Endothelial cell (in vitro differentiated cells): Measurements from ENCODE around the gene MRPL38. TPM values are rescaled to one million over a fixed set of nuclear protein-coding genes. Genes with fewer than 3 reads are reported as not detected.

Source experiments
- DNase-seq: peaks from one replicate; pipeline ENCODE4 v3.0.0; 2021; ENCODE audit warnings: low spot score
- H3K27ac Mint-ChIP-seq: one replicate; pipeline ENCODE4 v1.8.0; 2021; ENCODE audit warnings: mixed read lengths, inconsistent platforms; ENCODE audit not compliant: unreplicated experiment
- H3K27me3 Mint-ChIP-seq: one replicate; pipeline ENCODE4 v1.8.0; 2021; ENCODE audit warnings: mild to moderate bottlenecking, moderate library complexity, mixed read lengths, inconsistent platforms; ENCODE audit not compliant: unreplicated experiment
- H3K36me3 Mint-ChIP-seq: one replicate; pipeline ENCODE4 v1.8.0; 2021; ENCODE audit warnings: mild to moderate bottlenecking, low read depth, mixed read lengths, inconsistent platforms; ENCODE audit not compliant: unreplicated experiment
- H3K4me1 Mint-ChIP-seq: one replicate; pipeline ENCODE4 v1.8.0; 2021; ENCODE audit warnings: mild to moderate bottlenecking, mixed read lengths, inconsistent platforms; ENCODE audit not compliant: unreplicated experiment
- H3K4me3 Mint-ChIP-seq: one replicate; pipeline ENCODE4 v1.8.0; 2021; ENCODE audit warnings: mild to moderate bottlenecking, mixed read lengths, inconsistent platforms; ENCODE audit not compliant: unreplicated experiment
- H3K9me3 Mint-ChIP-seq: one replicate; pipeline ENCODE4 v1.8.0; 2021; ENCODE audit warnings: mixed read lengths, inconsistent platforms; ENCODE audit not compliant: unreplicated experiment
- total RNA-seq: library from RNA; stranded (reverse); fragmentation: NEBNext Ultra II Directional; extraction: Animal tissue kit (Norgen Biotek cat#: 25700); gene quantifications from one replicate; pipeline ENCODE4 v1.2.1, GENCODE V29; 2021; ENCODE audit not compliant: unreplicated experiment
- TF ChIP-seq, protein P1 (sequence below): fragments of 200-600 bp; sonication (generic); IDR thresholded peaks from one replicate; pipeline ENCODE4 v1.5.0; 2021; ENCODE audit warnings: antibody characterized with exemption; ENCODE audit not compliant: unreplicated experiment

Gene MRPL38
- total RNA-seq, 1 donor from 2014 or later = 78.2 TPM

DNA sequence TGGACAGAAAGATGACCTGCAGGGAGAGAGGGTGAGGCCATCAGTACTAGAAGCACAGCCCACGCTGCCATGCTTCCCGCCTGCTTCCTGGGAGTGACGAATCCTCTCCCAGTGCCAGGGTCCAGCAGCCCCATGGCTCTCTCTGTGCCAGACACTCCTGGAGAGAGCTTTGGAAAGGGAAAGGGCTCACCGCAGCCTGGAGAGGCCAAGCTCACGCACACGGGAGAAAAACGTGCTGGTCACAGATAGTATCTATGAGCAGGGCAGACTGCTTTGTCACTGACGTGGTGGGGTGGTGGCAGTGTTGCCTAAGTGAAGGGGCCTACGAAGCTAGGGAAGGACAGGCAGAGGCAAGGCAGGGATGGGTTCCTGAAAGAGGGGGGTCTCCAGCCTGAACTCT, 55.0 kb downstream of the MRPL38 start:
- H3K9me3 Mint-ChIP-seq = no peaks in the 10 kb centered on the region
- H3K27me3 Mint-ChIP-seq = peaks cover 6% of the 10 kb centered on the region
- H3K36me3 Mint-ChIP-seq = peaks cover 20% of the 10 kb centered on the region
- peaks cover 42% of the 10 kb centered on the region for H3K4me1 Mint-ChIP-seq
- TF ChIP-seq, protein P1, sequence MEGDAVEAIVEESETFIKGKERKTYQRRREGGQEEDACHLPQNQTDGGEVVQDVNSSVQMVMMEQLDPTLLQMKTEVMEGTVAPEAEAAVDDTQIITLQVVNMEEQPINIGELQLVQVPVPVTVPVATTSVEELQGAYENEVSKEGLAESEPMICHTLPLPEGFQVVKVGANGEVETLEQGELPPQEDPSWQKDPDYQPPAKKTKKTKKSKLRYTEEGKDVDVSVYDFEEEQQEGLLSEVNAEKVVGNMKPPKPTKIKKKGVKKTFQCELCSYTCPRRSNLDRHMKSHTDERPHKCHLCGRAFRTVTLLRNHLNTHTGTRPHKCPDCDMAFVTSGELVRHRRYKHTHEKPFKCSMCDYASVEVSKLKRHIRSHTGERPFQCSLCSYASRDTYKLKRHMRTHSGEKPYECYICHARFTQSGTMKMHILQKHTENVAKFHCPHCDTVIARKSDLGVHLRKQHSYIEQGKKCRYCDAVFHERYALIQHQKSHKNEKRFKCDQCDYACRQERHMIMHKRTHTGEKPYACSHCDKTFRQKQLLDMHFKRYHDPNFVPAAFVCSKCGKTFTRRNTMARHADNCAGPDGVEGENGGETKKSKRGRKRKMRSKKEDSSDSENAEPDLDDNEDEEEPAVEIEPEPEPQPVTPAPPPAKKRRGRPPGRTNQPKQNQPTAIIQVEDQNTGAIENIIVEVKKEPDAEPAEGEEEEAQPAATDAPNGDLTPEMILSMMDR = no peak
- peak overlapping the region; percentile 94 for H3K27ac Mint-ChIP-seq
- DNase-seq = no peak
- H3K4me3 Mint-ChIP-seq = peak overlapping the region; percentile 67

DNA sequence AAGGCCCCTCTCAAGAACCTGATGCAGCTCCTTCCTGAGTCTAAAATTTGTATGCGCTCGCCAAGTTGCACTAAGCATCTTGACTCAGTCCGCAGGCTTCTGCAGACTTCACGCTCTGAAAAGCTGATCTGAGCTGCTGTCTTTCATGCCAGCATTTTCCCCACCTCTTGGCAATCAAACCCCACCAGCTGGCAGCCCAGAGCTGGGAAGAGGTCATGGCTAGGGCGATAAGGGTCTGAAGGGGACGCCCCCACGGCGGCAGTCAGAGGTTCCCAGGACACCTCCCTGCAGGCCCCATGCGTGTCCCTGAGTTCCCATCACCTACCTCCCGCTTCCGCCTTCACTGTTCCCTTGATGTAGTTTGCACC, 55.4 kb downstream of the MRPL38 start:
- no peaks in the 10 kb centered on the region for H3K9me3 Mint-ChIP-seq
- TF ChIP-seq, protein P1 = no peak
- H3K27ac Mint-ChIP-seq = peak overlapping the region; percentile 94
- peaks cover 20% of the 10 kb centered on the region for H3K36me3 Mint-ChIP-seq
- H3K4me3 Mint-ChIP-seq = peak overlapping the region; percentile 67
- peaks cover 6% of the 10 kb centered on the region for H3K27me3 Mint-ChIP-seq
- DNase-seq = no peak
- H3K4me1 Mint-ChIP-seq = peaks cover 41% of the 10 kb centered on the region

Other genes with a start within 250 kb of the MRPL38 start
- gene RECQL5, start 237.7 kb downstream of the MRPL38 start, total RNA-seq = 40.2 TPM
- 125 TPM for gene SAP30BP, start 237.5 kb downstream of the MRPL38 start, total RNA-seq
- 0.54 TPM for gene ITGB4, start 183.4 kb downstream of the MRPL38 start, total RNA-seq
- 18.0 TPM for gene GALK1, start 139.7 kb downstream of the MRPL38 start, total RNA-seq
- 28.8 TPM for gene UNK, start 120.1 kb downstream of the MRPL38 start, total RNA-seq
- gene UNC13D, start 60.5 kb downstream of the MRPL38 start, total RNA-seq = 11.5 TPM
- gene WBP2, start 49.5 kb downstream of the MRPL38 start, total RNA-seq = 69.6 TPM
- 4.4 TPM for gene TRIM47, start 26.3 kb downstream of the MRPL38 start, total RNA-seq
- 14.1 TPM for gene TRIM65, start 7.9 kb downstream of the MRPL38 start, total RNA-seq
- gene FBF1, start 36.2 kb upstream of the MRPL38 start, total RNA-seq = 7.8 TPM
- 36.1 TPM for gene ACOX1, start 74.3 kb upstream of the MRPL38 start, total RNA-seq
- 22.6 TPM for gene TEN1, start 74.4 kb upstream of the MRPL38 start, total RNA-seq
- gene CDK3, start 96.0 kb upstream of the MRPL38 start, total RNA-seq = 8.4 TPM
- gene EVPL, start 122.4 kb upstream of the MRPL38 start, total RNA-seq = not detected
- 62.6 TPM for gene SRP68, start 167.6 kb upstream of the MRPL38 start, total RNA-seq
- not detected for gene GALR2, start 169.9 kb upstream of the MRPL38 start, total RNA-seq
- gene ZACN, start 174.3 kb upstream of the MRPL38 start, total RNA-seq = not detected
- 183 TPM for gene EXOC7, start 198.9 kb upstream of the MRPL38 start, total RNA-seq
- 2.1 TPM for gene FOXJ1, start 236.4 kb upstream of the MRPL38 start, total RNA-seq